Panc1 (cell line): ENCODE results near the gene ZACN. TPM values are rescaled to one million over a fixed set of nuclear protein-coding genes. Genes with fewer than 3 reads are reported as not detected.

Experiments used
- ATAC-seq: fragments of 200-7000 bp; cut with Tn5 transposase; 2 replicates; pipeline ENCODE4 v1.9.1; 2020; ENCODE audit warnings: mild to moderate bottlenecking, moderate library complexity
- BruUV-seq: library from RNA; stranded (reverse); fragments of 400-500 nt; replicated peaks from 2 replicates; lab custom pipeline; 2021; lab: Mats Ljungman, UMichigan
- CTCF ChIA-PET: fragments of 300-600 bp; sonication (Branson Sonifier 250); formaldehyde crosslinking; loops from one replicate; lab custom pipeline; 2022; ENCODE audit warnings: antibody characterized with exemption; lab: Charles Lee
- POLR2A ChIA-PET: fragments of 300-600 bp; sonication (Branson Sonifier 250); formaldehyde crosslinking; loops from one replicate; lab custom pipeline; 2022; ENCODE audit warnings: antibody characterized with exemption; lab: Charles Lee
- DNase-seq: peaks from one replicate; pipeline ENCODE4 v3.0.0-alpha.2; 2010; ENCODE audit warnings: low read depth, low spot score
- H3K27ac ChIP-seq: 2 replicates; pipeline ENCODE4 v1.5.1; 2011; ENCODE audit warnings: mild to moderate bottlenecking, low read length, inconsistent platforms
- H3K27me3 ChIP-seq: fragments of 200-500 bp; sonication (Bioruptor generic); 2 replicates; pipeline ENCODE4 v1.6.0; 2014; ENCODE audit warnings: low read length, inconsistent platforms; ENCODE audit not compliant: control insufficient read depth, insufficient read depth
- H3K36me3 ChIP-seq: fragments of 200-500 bp; sonication (Bioruptor generic); 2 replicates; pipeline ENCODE4 v1.5.1; 2014; ENCODE audit warnings: inconsistent platforms, mild to moderate bottlenecking, low read length, moderate library complexity; ENCODE audit not compliant: control insufficient read depth, insufficient read depth
- H3K4me1 ChIP-seq: 2 replicates; pipeline ENCODE4 v1.5.1; 2011; ENCODE audit warnings: inconsistent platforms, mild to moderate bottlenecking, low read length, moderate library complexity; ENCODE audit not compliant: control insufficient read depth, insufficient read depth
- H3K4me3 ChIP-seq, 2 experiments: 2 replicates each; pipeline ENCODE4 v1.5.1; 2011 to 2012; ENCODE audit warnings: low read depth in 2 of 2, low read length in 2 of 2, mild to moderate bottlenecking in 2 of 2, inconsistent platforms in 1 of 2, moderate library complexity in 1 of 2
- H3K9me3 ChIP-seq: fragments of 200-500 bp; sonication (Bioruptor generic); 2 replicates; pipeline ENCODE4 v1.5.1; 2014; ENCODE audit warnings: low read depth, mild to moderate bottlenecking, inconsistent platforms, low read length, moderate library complexity; ENCODE audit not compliant: control insufficient read depth, insufficient read depth
- POLR2AphosphoS5 ChIP-seq: IDR thresholded peaks from 2 replicates; pipeline ENCODE4 v1.6.1; 2012; ENCODE audit warnings: mild to moderate bottlenecking, low read depth, low read length, moderate library complexity
- REST ChIP-seq, 2 experiments: IDR thresholded peaks; 2 replicates each; pipeline ENCODE4 v1.6.1; 2011 to 2012; ENCODE audit warnings: low read depth in 2 of 2, control low read depth in 1 of 2, low read length in 1 of 2, mild to moderate bottlenecking in 1 of 2, moderate library complexity in 1 of 2; ENCODE audit not compliant: insufficient read depth in 1 of 2
- SIN3A ChIP-seq: IDR thresholded peaks from 2 replicates; pipeline ENCODE4 v1.6.1; 2012; ENCODE audit warnings: low read depth, mild to moderate bottlenecking, low read length, moderate library complexity, borderline replicate concordance; ENCODE audit not compliant: insufficient read depth
- TCF7L2 ChIP-seq: IDR thresholded peaks from 2 replicates; pipeline ENCODE4 v1.6.1; 2011; ENCODE audit warnings: mild to moderate bottlenecking, low read depth, low read length, inconsistent platforms
- in situ Hi-C: cut with HindIII; loops from 2 replicates; pipeline ENCODE4 v1.10.0; 2016; ENCODE audit warnings: low sequenced_read_pairs, low pct_unique_long_range_greater_than_20kb
- intact Hi-C: fragments of 100-400 bp; cut with micrococcal nuclease; formaldehyde crosslinking; loops from one replicate; pipeline ENCODE4 v1.10.0; 2022; ENCODE audit not compliant: unreplicated experiment
- total RNA-seq: library from RNA; stranded (reverse); gene quantifications from one replicate; pipeline ENCODE4 v1.2.1, GENCODE V29; 2021; ENCODE audit not compliant: unreplicated experiment
- TF ChIP-seq, protein P1 (sequence below): fragments of 450-650 bp; IDR thresholded peaks from 2 replicates; pipeline ENCODE4 v1.5.1; 2017; ENCODE audit warnings: mild to moderate bottlenecking

Gene ZACN
- total RNA-seq, 1 experiment from 2014 or later = not detected

DNA sequence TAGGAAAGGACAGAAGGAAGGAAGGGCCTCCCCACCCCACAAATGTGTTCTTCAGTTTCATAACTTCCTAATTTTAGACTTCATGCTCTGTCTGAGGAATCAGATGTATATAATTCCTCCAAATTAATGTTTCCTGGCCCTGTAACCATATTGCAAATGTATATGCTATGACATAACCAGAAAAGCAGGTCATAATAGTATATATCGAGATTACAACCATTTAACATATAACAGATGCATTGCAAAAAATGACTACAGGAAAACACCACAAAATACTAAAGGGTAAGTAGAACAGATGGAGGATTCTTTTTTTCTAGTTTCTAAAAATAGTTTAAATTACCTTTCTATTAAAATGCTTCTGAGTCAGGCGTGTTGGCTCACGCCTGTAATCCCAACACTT is 27.7 kb downstream of the ZACN start:
- DNase-seq (no peak), ATAC-seq (no peak)
- H3K27ac ChIP-seq = no peak overlapping the region
- peaks cover 5% of the 10 kb centered on the region; the same call in 1 of the 2 replicates for H3K36me3 ChIP-seq
- TF ChIP-seq POLR2AphosphoS5 (no peak), SIN3A (no peak), TCF7L2 (no peak), REST (IDR thresholded peaks at IDR 0.05; ENCODE audit: insufficient read depth in 1 of 2, low read depth in 2 of 2, low read length in 1 of 2) (no peak)
- TF ChIP-seq, protein P1, sequence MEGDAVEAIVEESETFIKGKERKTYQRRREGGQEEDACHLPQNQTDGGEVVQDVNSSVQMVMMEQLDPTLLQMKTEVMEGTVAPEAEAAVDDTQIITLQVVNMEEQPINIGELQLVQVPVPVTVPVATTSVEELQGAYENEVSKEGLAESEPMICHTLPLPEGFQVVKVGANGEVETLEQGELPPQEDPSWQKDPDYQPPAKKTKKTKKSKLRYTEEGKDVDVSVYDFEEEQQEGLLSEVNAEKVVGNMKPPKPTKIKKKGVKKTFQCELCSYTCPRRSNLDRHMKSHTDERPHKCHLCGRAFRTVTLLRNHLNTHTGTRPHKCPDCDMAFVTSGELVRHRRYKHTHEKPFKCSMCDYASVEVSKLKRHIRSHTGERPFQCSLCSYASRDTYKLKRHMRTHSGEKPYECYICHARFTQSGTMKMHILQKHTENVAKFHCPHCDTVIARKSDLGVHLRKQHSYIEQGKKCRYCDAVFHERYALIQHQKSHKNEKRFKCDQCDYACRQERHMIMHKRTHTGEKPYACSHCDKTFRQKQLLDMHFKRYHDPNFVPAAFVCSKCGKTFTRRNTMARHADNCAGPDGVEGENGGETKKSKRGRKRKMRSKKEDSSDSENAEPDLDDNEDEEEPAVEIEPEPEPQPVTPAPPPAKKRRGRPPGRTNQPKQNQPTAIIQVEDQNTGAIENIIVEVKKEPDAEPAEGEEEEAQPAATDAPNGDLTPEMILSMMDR = no peak
- intact Hi-C loops = no loop called here
- peaks cover 14% of the 10 kb centered on the region for H3K4me1 ChIP-seq
- BruUV-seq = no TSS peak
- no peak overlapping the region for H3K4me3 ChIP-seq
- in situ Hi-C loops = no loop called here
- CTCF ChIA-PET = interaction anchor here (0.7 to 0.8 kb wide), 3 partner anchors 46 to 188 kb away, joined by 3 to 10 read pairs (median 3); no protein-coding TSS in a partner anchor
- POLR2A ChIA-PET = no interaction called here
- no peaks in the 10 kb centered on the region for H3K9me3 ChIP-seq
- H3K27me3 ChIP-seq = no peaks in the 10 kb centered on the region

DNA sequence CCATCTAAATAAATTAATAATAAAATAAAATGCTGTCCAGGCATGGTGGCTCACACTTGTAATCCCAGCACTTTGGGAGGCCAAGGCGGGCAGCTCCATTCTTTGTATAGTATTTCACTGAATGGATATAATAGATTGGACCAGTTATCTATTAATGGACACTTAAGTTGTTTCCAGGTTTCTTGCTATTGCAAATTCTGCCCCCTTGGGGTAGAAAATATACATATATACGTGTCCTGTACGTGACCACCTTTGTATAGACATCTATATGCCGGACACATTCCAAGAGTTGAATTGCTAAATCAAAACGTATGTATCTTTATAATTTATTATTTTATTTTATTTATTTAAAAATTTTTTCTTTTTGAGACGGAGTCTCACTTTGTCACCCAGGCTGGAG is 28.5 kb downstream of the ZACN start:
- POLR2A ChIA-PET = no interaction called here
- TF ChIP-seq, protein P1 = no peak
- TF ChIP-seq POLR2AphosphoS5 = no peak
- no peak for TF ChIP-seq TCF7L2
- no peak for TF ChIP-seq SIN3A
- TF ChIP-seq REST (IDR thresholded peaks at IDR 0.05; ENCODE audit: insufficient read depth in 1 of 2, low read depth in 2 of 2, low read length in 1 of 2) = no peak
- H3K9me3 ChIP-seq = no peaks in the 10 kb centered on the region
- CTCF ChIA-PET = interaction anchor here (0.8 kb wide), 1 partner anchor 131 kb away, joined by 3 read pairs; no protein-coding TSS in a partner anchor
- H3K36me3 ChIP-seq = peaks cover 5% of the 10 kb centered on the region; the same call in 1 of the 2 replicates
- H3K4me3 ChIP-seq = no peak overlapping the region
- H3K27ac ChIP-seq = no peak overlapping the region
- no peaks in the 10 kb centered on the region for H3K27me3 ChIP-seq
- DNase-seq (no peak), ATAC-seq (no peak)
- BruUV-seq = no TSS peak
- in situ Hi-C loops (no loop called here), intact Hi-C loops (no loop called here)
- H3K4me1 ChIP-seq = peaks cover 13% of the 10 kb centered on the region
